ENCODE measurements around the gene NRIP3.

DNA sequence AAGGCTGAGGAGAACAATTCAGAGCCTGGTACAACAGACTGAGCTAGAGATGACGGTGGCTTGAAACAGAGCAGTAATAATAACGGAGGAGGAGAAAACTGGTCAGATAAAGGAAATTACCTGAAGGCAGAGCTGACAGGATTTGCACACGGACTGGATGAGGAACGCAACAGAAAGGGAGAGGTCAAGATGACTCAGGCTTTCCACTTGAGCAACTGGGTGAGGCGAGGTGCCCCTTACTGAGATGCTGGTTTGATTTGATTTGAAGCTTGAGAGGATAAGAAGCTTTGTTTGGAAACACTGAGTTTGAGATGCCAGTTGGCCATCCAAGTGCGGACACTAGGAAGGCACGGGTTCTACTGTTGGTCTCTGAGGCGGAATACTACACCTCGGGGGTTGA is 35.4 kb upstream of the NRIP3 start:
- TF ChIP-seq POLR2A (conservative IDR thresholded peaks at IDR 0.05) (no peak), ZNF384 (IDR thresholded peaks at IDR 0.05; ENCODE audit: low read depth, low read length) (no peak), ZNF134 (CRISPR knock-in tag; conservative IDR thresholded peaks at IDR 0.05) (no peak), ZNF143 (CRISPR knock-in tag; IDR thresholded peaks at IDR 0.05) (no peak), JUND (IDR thresholded peaks at IDR 0.05; ENCODE audit: borderline replicate concordance, low read depth, low read length) (no peak; the same call in 1 of the 2 replicates), JUND (tag; IDR thresholded peaks at IDR 0.05; ENCODE audit: borderline replicate concordance, low read depth, low read length) (no peak), JUNB (CRISPR knock-in tag; conservative IDR thresholded peaks at IDR 0.05) (no peak), SMARCE1 (IDR thresholded peaks at IDR 0.05) (no peak)
- TF ChIP-seq, protein P1, sequence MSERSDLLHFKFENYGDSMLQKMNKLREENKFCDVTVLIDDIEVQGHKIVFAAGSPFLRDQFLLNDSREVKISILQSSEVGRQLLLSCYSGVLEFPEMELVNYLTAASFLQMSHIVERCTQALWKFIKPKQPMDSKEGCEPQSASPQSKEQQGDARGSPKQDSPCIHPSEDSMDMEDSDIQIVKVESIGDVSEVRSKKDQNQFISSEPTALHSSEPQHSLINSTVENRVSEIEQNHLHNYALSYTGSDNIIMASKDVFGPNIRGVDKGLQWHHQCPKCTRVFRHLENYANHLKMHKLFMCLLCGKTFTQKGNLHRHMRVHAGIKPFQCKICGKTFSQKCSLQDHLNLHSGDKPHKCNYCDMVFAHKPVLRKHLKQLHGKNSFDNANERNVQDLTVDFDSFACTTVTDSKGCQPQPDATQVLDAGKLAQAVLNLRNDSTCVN (CRISPR knock-in tag; IDR thresholded peaks at IDR 0.05), result no peak

Measured in K562 (cell line).